GM23338 (cell line): Measurements from ENCODE around the gene GZMB. TPM values are rescaled to one million over a fixed set of nuclear protein-coding genes. Genes with fewer than 3 reads are reported as not detected.
"Not testable (repeated sequence)": the region's sequence is repeated elsewhere in the genome, so short reads cannot be mapped to it uniquely, and the experiment has no call there.

Experiments
- ATAC-seq: fragments of 200-7000 bp; cut with Tn5 transposase; 3 replicates; pipeline ENCODE4 v1.9.1; 2020
- DNase-seq: peaks from one replicate; pipeline ENCODE4 v3.0.0-alpha.2; 2015; ENCODE audit warnings: low spot score
- H2AFZ ChIP-seq: fragments of 200-600 bp; sonication (generic); 2 replicates; pipeline ENCODE4 v1.8.0; 2016; ENCODE audit warnings: antibody characterized with exemption, mild to moderate bottlenecking, moderate library complexity
- H3F3A ChIP-seq: fragments of 200-600 bp; sonication (generic); replicated peaks from 2 replicates; pipeline ENCODE4 v1.8.0; 2017; ENCODE audit warnings: antibody characterized with exemption, mixed run types, low read depth
- H3K27ac ChIP-seq: fragments of 200-600 bp; sonication (generic); 2 replicates; pipeline ENCODE4 v1.6.1; 2016; ENCODE audit warnings: low read depth
- H3K27me3 ChIP-seq: fragments of 200-600 bp; sonication (generic); 2 replicates; pipeline ENCODE4 v1.8.0; 2016; ENCODE audit warnings: mild to moderate bottlenecking, mixed run types, moderate library complexity; ENCODE audit not compliant: insufficient read depth
- H3K36me3 ChIP-seq: fragments of 200-600 bp; sonication (generic); 2 replicates; pipeline ENCODE4 v1.8.0; 2016; ENCODE audit warnings: mild to moderate bottlenecking; ENCODE audit not compliant: insufficient read depth
- H3K4me1 ChIP-seq: fragments of 200-600 bp; sonication (generic); 2 replicates; pipeline ENCODE4 v1.8.0; 2016; ENCODE audit warnings: mild to moderate bottlenecking, moderate library complexity; ENCODE audit not compliant: insufficient read depth
- H3K4me2 ChIP-seq: fragments of 200-600 bp; sonication (generic); 2 replicates; pipeline ENCODE4 v1.7.1; 2017; ENCODE audit warnings: mixed run types
- H3K4me3 ChIP-seq: fragments of 200-600 bp; sonication (generic); 2 replicates; pipeline ENCODE4 v1.6.1; 2016; ENCODE audit warnings: mixed run types
- H3K79me2 ChIP-seq: fragments of 200-600 bp; sonication (generic); replicated peaks from 2 replicates; pipeline ENCODE4 v1.8.0; 2017; ENCODE audit warnings: mild to moderate bottlenecking; ENCODE audit not compliant: insufficient read depth
- H3K9me2 ChIP-seq: fragments of 200-600 bp; sonication (generic); 2 replicates; pipeline ENCODE4 v1.8.0; 2017; ENCODE audit not compliant: insufficient read depth
- H4K20me1 ChIP-seq: fragments of 200-600 bp; sonication (generic); replicated peaks from 2 replicates; pipeline ENCODE4 v1.8.0; 2017; ENCODE audit warnings: mild to moderate bottlenecking; ENCODE audit not compliant: insufficient read depth
- H3K27ac Mint-ChIP-seq: 2 replicates; pipeline ENCODE4 v1.8.0; 2020; ENCODE audit warnings: inconsistent platforms, mild to moderate bottlenecking, moderate library complexity, mixed read lengths
- H3K27me3 Mint-ChIP-seq: 3 replicates; pipeline ENCODE4 v1.8.0; 2022; ENCODE audit warnings: low read depth, mild to moderate bottlenecking, moderate library complexity, mixed read lengths, inconsistent platforms; ENCODE audit not compliant: insufficient read depth, poor library complexity
- H3K36me3 Mint-ChIP-seq: 3 replicates; pipeline ENCODE4 v1.8.0; 2021; ENCODE audit warnings: low read depth, mild to moderate bottlenecking, inconsistent platforms, moderate library complexity, mixed read lengths
- H3K4me1 Mint-ChIP-seq: 3 replicates; pipeline ENCODE4 v1.8.0; 2020; ENCODE audit warnings: mild to moderate bottlenecking, inconsistent platforms, mixed read lengths
- H3K4me3 Mint-ChIP-seq: 3 replicates; pipeline ENCODE4 v1.8.0; 2021; ENCODE audit warnings: moderate library complexity, mild to moderate bottlenecking, inconsistent platforms, mixed read lengths
- H3K9me3 Mint-ChIP-seq: 3 replicates; pipeline ENCODE4 v1.8.0; 2020; ENCODE audit warnings: moderate library complexity, mild to moderate bottlenecking, inconsistent platforms, mixed read lengths
- CREB1 ChIP-seq: fragments of 250-450 bp; sonication (Bioruptor Pico); IDR thresholded peaks from 2 replicates; pipeline ENCODE4 v1.5.0; 2020; ENCODE audit warnings: low read depth, mild to moderate bottlenecking, moderate library complexity
- EZH2 ChIP-seq: fragments of 200-600 bp; sonication (generic); IDR thresholded peaks from one replicate; pipeline ENCODE4 v1.8.0; 2017; ENCODE audit warnings: antibody characterized with exemption, mild to moderate bottlenecking, low read depth; ENCODE audit not compliant: unreplicated experiment
- POLR2AphosphoS5 ChIP-seq: IDR thresholded peaks from 2 replicates; pipeline ENCODE4 v1.6.1; 2016; ENCODE audit warnings: antibody characterized with exemption, low read depth
- ZNF331 ChIP-seq: fragments of 250-450 bp; sonication (Bioruptor Pico); IDR thresholded peaks from 2 replicates; pipeline ENCODE4 v1.5.0; 2020; ENCODE audit warnings: low read depth, mild to moderate bottlenecking, moderate library complexity
- polyA plus RNA-seq: library from polyadenylated mRNA; unstranded; fragments of >200 nt; fragmentation: Nextera tagmentation; extraction: Ambion mirVana; gene quantifications from 2 replicates; pipeline ENCODE4 v1.2.1, GENCODE V29; 2016
- total RNA-seq: library from RNA; depleted of rRNA; stranded (reverse); fragments of >200 nt; shearing (Covaris generic); gene quantifications from 2 replicates; pipeline ENCODE4 v1.2.3, GENCODE V29; 2014
- TF ChIP-seq, protein P1 (sequence below): fragments of 250-450 bp; sonication (Bioruptor Pico); IDR thresholded peaks from 2 replicates; pipeline ENCODE4 v1.5.0; 2020; ENCODE audit warnings: mild to moderate bottlenecking, moderate library complexity
- TF ChIP-seq, protein P2 (sequence below): IDR thresholded peaks from 2 replicates; pipeline ENCODE4 v1.6.1; 2016; ENCODE audit warnings: antibody characterized with exemption

GZMB gene
- total and polyA plus RNA-seq, 2 experiments from 2014 or later, result not detected

DNA sequence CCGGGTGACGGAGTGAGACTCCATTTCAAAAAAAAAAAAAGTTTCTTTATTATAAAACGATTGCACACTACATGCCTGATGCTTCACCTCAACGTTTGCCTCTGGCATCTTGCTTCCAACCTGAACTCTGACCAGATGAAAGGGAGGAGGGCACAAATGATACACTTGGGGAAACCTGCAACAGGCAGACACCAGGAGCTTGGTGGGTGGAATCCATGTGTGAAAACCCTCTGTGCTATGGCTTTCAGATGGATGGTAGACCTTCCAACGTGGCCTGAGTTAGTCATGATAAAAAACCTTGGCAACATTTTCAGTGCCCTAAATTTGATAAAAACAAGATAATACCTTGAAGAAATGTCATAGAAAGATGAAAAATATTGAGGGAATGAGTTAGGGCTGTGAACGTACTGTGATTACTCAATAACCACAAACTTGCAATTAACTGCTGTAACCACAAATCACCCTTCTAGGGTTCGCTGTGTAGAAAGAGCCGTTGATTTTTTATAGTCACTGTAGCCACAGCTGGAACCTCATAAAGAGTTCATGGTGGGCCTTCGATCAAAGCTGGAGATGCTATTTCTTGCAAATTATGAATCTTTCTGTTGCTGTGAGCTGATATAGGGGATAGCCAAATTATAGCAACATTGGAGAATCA is 26.1 kb upstream of the GZMB start (continued):
- no peak for TF ChIP-seq POLR2AphosphoS5

DNA sequence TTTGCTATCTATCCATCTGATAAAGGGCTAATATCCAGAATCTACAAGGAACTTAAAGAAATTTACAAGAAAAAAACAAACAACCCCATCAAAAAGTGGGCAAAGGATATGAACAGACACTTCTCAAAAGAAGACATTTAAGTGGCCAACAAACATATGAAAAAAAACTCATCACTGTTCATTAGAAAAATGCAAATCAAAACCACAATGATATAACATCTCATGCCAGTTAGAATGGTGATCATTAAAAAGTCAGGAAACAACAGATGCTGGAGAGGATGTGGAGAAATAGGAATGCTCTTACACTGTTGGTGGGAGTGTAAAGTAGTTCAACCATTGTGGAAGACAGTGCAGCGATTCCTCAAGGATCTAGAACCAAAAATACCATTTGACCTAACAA is 14.4 kb upstream of the GZMB start:
- H3K27me3 Mint-ChIP-seq, H3K4me1 Mint-ChIP-seq, H3F3A ChIP-seq, H3K36me3 Mint-ChIP-seq, H3K4me3 Mint-ChIP-seq, H3K27ac ChIP-seq, H3K27ac Mint-ChIP-seq, H3K4me3 ChIP-seq, H3K27me3 ChIP-seq, ATAC-seq, H3K4me1 ChIP-seq, H3K9me2 ChIP-seq, DNase-seq, H2AFZ ChIP-seq, H3K36me3 ChIP-seq, H3K4me2 ChIP-seq, H4K20me1 ChIP-seq, H3K79me2 ChIP-seq: not testable (repeated sequence)
- peaks cover 14% of the 10 kb centered on the region for H3K9me3 Mint-ChIP-seq

DNA sequence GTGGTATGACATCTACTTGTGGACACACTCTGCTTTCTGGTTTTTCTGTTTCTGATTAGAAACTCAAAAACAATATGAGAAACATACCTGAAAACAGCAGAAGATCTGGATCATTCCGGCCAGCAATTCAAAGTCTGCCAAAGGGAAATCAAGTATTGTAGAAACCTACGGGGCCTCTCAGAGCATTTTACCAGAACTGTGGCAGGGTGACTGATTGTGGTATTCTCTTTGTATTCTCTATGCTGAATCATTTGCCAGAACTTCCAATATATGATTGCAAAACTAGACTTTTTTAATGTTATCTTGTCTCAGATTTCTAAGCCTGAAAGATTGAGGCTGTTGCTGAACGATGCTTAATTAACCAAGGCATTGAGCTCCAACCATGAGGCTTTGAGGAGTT is 5.9 kb upstream of the GZMB start:
- ATAC-seq, result no peak
- Mint-ChIP-seq H3K9me3 (no peaks in the 10 kb centered on the region), H3K27ac (no peak overlapping the region)

More for the DNA sequence above, 5.9 kb upstream of the GZMB start:
- Histone ChIP-seq H3K4me3 (no peak overlapping the region), H3K27ac (no peak overlapping the region), H3K4me2 (no peak overlapping the region), H3K79me2 (no peaks in the 10 kb centered on the region), H2AFZ (no peak overlapping the region), H3K9me2 (no peaks in the 10 kb centered on the region), H3K27me3 (no peaks in the 10 kb centered on the region), H4K20me1 (no peaks in the 10 kb centered on the region), H3K36me3 (no peaks in the 10 kb centered on the region), H3F3A (no peaks in the 10 kb centered on the region), H3K4me1 (no peaks in the 10 kb centered on the region)
- Mint-ChIP-seq H3K4me1 (no peaks in the 10 kb centered on the region), H3K36me3 (no peaks in the 10 kb centered on the region), H3K4me3 (no peak overlapping the region), H3K27me3 (peaks cover 2% of the 10 kb centered on the region)
- TF ChIP-seq, protein P1, sequence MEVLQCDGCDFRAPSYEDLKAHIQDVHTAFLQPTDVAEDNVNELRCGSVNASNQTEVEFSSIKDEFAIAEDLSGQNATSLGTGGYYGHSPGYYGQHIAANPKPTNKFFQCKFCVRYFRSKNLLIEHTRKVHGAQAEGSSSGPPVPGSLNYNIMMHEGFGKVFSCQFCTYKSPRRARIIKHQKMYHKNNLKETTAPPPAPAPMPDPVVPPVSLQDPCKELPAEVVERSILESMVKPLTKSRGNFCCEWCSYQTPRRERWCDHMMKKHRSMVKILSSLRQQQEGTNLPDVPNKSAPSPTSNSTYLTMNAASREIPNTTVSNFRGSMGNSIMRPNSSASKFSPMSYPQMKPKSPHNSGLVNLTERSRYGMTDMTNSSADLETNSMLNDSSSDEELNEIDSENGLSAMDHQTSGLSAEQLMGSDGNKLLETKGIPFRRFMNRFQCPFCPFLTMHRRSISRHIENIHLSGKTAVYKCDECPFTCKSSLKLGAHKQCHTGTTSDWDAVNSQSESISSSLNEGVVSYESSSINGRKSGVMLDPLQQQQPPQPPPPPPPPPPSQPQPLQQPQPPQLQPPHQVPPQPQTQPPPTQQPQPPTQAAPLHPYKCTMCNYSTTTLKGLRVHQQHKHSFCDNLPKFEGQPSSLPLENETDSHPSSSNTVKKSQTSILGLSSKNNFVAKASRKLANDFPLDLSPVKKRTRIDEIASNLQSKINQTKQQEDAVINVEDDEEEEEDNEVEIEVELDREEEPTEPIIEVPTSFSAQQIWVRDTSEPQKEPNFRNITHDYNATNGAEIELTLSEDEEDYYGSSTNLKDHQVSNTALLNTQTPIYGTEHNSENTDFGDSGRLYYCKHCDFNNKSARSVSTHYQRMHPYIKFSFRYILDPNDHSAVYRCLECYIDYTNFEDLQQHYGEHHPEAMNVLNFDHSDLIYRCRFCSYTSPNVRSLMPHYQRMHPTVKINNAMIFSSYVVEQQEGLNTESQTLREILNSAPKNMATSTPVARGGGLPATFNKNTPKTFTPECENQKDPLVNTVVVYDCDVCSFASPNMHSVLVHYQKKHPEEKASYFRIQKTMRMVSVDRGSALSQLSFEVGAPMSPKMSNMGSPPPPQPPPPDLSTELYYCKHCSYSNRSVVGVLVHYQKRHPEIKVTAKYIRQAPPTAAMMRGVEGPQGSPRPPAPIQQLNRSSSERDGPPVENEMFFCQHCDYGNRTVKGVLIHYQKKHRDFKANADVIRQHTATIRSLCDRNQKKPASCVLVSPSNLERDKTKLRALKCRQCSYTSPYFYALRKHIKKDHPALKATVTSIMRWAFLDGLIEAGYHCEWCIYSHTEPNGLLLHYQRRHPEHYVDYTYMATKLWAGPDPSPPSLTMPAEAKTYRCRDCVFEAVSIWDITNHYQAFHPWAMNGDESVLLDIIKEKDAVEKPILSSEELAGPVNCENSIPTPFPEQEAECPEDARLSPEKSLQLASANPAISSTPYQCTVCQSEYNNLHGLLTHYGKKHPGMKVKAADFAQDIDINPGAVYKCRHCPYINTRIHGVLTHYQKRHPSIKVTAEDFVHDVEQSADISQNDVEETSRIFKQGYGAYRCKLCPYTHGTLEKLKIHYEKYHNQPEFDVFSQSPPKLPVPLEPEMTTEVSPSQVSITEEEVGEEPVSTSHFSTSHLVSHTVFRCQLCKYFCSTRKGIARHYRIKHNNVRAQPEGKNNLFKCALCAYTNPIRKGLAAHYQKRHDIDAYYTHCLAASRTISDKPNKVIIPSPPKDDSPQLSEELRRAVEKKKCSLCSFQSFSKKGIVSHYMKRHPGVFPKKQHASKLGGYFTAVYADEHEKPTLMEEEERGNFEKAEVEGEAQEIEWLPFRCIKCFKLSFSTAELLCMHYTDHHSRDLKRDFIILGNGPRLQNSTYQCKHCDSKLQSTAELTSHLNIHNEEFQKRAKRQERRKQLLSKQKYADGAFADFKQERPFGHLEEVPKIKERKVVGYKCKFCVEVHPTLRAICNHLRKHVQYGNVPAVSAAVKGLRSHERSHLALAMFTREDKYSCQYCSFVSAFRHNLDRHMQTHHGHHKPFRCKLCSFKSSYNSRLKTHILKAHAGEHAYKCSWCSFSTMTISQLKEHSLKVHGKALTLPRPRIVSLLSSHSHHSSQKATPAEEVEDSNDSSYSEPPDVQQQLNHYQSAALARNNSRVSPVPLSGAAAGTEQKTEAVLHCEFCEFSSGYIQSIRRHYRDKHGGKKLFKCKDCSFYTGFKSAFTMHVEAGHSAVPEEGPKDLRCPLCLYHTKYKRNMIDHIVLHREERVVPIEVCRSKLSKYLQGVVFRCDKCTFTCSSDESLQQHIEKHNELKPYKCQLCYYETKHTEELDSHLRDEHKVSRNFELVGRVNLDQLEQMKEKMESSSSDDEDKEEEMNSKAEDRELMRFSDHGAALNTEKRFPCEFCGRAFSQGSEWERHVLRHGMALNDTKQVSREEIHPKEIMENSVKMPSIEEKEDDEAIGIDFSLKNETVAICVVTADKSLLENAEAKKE (CRISPR knock-in tag), result no peak
- TF ChIP-seq, protein P2, sequence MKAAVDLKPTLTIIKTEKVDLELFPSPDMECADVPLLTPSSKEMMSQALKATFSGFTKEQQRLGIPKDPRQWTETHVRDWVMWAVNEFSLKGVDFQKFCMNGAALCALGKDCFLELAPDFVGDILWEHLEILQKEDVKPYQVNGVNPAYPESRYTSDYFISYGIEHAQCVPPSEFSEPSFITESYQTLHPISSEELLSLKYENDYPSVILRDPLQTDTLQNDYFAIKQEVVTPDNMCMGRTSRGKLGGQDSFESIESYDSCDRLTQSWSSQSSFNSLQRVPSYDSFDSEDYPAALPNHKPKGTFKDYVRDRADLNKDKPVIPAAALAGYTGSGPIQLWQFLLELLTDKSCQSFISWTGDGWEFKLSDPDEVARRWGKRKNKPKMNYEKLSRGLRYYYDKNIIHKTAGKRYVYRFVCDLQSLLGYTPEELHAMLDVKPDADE, result no peak
- TF ChIP-seq EZH2 (no peak), ZNF331 (CRISPR knock-in tag) (no peak), CREB1 (CRISPR knock-in tag) (no peak), POLR2AphosphoS5 (no peak)
- no peak for DNase-seq
